HUDEP-2 (cell line): ENCODE measurements around the gene PLEKHA3.
A peak's percentile ranks its signal among the peaks of the same experiment; 100 is the strongest.
"Not testable (repeated sequence)": the region's sequence is repeated elsewhere in the genome, so short reads cannot be mapped to it uniquely, and the experiment has no call there.

Experiments used
- DNase-seq, 76 experiments: peaks; one replicate each; lab custom pipeline; 2025; ENCODE audit not compliant: unreplicated experiment in 76 of 76; lab: John Stamatoyannopoulos, UW

Gene PLEKHA3

GRCh38 chr2:178480227-178481181 is at the start of gene PLEKHA3:
Gene PLEKHA3 (plus strand): TSS chr2:178480457. CDS start chr2:178480870, 413 bp downstream.
- peak in 75 of 76 experiments; percentile 20 to 92 (median 83) for DNase-seq

GRCh38 chr2:178436662-178437061 is 43.6 kb upstream of the PLEKHA3 start:
- DNase-seq, result no peak

- DNase-seq, result no peak
Observed at GRCh38 chr2:178441426-178441825, 38.8 kb upstream of the PLEKHA3 start.

DNA sequence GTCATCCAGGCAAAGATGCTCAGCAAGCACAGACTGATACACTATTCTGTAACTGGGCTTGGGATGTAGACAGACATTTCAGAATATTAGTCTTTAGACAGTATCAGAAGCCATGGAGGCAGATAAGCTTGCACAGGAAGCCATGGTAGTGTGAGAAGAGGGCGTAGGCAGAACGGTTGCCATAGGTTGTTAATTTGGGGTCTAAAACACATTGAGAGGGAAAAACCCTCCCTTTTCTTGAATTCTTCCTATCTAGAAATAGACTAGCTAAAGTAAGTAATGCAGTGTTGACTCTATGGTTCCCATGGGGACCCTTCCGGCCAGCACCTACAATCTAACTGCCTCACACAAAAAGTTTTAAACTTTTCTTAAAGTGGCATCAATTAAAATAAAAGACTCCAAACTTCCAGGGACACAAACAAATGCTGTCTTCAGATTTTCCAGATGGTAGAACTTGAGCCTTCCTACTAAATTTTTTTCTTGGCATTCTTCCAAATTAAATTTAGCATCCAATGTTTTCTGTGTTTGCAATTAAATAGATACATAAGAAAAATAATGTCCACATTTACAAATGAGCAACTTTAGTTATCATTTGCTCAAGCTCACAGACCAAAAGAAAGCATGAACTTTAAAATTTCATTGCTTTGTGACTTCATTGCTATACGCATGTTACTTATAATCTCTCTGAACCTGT is 31.1 kb upstream of the PLEKHA3 start:
- DNase-seq, result no peak

DNA sequence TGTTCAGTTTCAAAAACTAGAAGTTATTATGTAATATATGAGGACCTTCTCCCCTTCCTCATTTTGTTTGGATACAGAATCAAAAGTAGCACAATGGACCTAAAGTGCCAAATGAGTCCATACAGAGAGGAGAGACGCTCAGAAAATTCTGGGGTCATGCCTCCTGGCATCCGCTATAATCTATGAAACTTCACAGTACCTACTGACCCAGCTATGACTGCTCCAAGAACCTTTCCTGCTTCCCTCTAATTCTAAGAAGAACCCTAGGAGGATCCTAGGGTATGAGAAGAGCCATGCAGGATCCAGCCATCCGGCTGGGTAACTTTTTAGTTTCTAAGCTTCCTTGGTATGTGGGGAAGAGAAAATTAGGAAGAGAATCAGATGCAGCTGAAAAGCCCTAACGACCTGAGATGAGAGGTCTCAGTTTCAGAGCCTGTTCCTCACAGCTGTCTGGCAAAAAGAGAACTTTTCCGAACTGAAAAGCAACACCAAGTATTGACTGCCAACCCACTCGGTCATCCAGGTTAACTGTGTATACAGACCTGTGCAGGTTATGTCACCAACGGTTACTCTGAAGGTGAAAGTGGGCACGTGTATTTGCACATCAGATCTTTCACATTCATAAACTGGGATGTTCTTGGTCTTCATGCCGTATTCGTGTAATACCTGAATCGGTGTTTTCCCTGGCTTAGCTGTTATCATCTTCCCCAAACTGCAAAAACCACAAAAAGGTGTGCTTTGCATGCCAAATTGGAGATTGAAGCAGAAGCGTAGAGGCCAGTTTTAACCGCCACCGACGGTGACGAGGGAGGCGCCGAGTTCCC is 30.3 kb upstream of the PLEKHA3 start:
- peak in 3 of 76 experiments; percentile 16 to 42 (median 22) for DNase-seq

GRCh38 chr2:178450524-178450773 is 29.8 kb upstream of the PLEKHA3 start:
- DNase-seq, result peak in 9 of 76 experiments; percentile 38 to 76 (median 47)

DNA sequence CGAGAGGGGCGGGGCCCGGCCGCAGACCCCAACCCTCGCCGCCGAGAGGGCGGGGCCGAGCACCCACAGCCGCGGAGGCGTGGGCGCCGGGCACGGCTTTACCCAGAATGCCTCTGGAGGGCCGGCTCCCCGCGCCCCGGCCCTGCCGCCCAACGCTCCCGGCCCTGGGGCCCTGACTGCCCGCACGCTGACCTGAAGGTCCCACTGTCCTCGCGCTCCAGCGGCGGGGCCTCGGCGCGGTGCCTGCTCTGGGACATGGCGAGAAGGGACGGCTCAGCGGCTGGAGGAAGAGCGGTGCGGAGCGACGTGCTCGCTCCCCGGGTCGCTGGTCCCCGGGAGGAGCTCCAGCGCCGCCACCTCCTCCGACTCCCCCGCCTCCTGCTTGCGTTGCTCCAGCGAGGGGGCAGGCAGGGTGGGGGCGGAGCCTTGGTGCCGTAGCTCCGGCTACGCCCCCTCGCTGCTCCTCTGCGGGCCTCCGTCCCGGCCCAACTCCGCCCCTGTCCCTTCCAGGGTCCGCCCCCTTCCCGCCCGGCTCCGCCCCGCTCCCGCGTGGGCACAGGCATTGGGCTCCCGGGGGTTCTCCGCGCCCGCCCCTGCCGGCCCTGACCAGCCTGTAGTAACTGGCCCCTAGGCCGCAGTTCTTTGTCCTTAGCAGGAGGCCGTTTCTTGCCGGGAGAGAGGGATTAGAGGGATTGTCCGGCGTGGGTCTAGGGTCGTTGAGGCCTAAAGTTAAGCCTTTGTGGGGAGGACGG is 29.3 kb upstream of the PLEKHA3 start, which contains the start of the genes PJVK and PRKRA:
TSS of gene PJVK (plus strand) at position 605 of the 752 bp plus-strand sequence. CDS start 2,032 bp downstream, outside the sequence.
TSS of gene PRKRA (minus strand) at position 402 of the 752 bp plus-strand sequence. CDS start at position 257, 145 bp downstream.
- DNase-seq, result peak; percentile 29 to 96 (median 91)

- no peak for DNase-seq
Observed at GRCh38 chr2:178452334-178452733, 27.9 kb upstream of the PLEKHA3 start.

- DNase-seq, result no peak
Observed at GRCh38 chr2:178452870-178453269, 27.4 kb upstream of the PLEKHA3 start.

DNA sequence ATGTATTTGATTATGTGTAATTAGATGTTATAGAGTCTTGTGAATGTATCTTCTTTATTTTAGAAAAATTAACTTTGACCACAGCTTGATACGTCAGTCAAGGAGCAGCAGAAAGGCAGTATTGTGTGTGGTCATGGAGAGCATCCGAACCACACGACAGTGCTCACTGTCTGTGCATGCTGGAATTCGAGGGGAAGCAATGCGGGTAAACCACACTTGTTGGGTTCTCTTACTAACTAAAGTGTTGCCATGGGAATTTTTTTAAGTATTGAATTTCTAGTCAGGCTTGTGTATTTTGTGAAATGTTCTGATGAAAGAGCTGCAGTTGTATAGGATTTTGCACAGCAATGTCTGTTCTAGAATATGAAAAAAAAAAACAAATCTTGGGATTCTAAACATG is 24.3 kb upstream of the PLEKHA3 start:
- DNase-seq, result no peak

GRCh38 chr2:178457390-178457886 is 22.8 kb upstream of the PLEKHA3 start:
- DNase-seq, result no peak

DNA sequence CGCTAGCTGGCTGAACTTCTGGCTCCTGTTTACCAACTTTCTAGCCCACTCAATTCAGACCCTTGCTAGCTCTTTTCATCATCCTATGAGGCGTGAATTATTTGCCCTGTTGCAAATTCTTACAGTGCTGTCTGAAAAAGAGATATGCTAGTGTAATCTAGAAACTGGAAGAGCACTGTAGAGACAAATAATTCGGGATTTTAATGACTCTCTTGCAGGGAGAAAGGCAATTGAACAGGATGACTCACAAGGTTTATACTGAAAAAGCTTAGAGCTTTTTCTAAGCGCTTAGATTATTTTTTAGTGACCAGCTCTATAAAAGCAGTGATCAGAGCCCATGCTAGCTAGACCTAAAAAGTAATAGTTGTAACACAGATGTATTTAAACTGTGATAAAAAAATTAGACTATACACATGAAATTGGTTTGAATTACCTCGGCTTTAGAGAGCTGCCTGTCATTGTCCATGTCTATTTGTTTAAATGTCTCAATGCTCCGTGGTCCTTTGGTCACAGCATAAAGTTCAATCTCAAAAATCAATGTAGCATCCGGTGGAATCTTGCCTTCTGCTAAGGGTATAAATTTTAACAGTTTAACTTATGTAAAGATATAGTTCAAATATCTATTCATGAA is 10.9 kb upstream of the PLEKHA3 start:
- no peak for DNase-seq

DNA sequence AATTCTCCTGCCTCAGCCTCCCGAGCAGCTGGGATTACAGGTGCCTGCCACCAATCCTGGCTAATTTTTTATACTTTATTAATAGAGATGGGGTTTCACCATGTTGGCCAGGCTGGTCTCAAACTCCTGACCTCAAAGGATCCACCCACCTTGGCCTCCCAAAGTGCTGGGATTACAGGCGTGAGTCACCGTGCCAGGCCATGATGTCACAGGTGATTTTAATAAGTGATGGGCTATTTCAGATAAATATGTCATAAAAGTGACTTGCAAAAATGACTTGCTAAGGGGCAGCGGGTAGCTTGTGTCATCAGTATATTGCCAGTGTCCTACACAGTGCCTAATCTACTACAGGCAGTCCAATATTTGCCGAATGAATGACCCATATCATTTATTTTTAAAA is 8.9 kb upstream of the PLEKHA3 start:
- DNase-seq, result not testable (repeated sequence)

GRCh38 chr2:178473373-178473772 is 6.9 kb upstream of the PLEKHA3 start:
- DNase-seq, result no peak

- DNase-seq, result no peak
Observed at GRCh38 chr2:178473931-178474330, 6.3 kb upstream of the PLEKHA3 start.

- no peak for DNase-seq
Observed at GRCh38 chr2:178474560-178474959, 5.7 kb upstream of the PLEKHA3 start.

GRCh38 chr2:178476477-178476876 is 3.8 kb upstream of the PLEKHA3 start:
- DNase-seq, result no peak

DNA sequence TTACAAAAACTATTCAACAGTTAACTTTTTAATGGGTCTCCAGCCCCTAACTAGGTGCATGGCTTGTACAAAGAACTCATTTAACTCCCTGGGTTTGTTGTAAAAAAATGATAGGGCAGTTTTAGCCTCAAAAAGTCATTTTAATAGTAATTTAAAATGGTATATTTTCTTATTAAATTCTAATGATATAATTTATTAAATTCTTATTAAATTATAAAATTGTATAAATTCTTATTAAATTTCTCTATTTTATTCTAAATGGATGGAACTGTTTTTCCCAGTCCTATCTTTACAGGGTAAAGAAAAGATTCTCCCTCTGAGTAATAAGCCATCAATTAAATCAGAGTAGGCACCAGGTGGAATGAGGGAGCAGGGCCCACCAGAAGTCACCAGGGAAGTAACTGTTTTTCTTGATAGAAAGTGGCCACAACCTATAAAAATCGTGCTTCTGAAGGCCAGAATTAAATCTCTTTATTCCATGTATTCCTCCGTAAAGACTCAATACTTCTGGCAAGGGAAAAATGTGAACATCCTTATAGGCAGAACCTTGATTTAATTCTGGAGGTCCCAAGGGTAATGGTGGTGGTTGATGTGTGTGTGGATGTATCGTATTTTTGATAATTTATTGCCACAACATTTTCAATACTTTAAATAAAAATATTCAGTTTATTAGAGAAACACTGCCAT is 2.7 kb upstream of the PLEKHA3 start:
- DNase-seq, result no peak

DNA sequence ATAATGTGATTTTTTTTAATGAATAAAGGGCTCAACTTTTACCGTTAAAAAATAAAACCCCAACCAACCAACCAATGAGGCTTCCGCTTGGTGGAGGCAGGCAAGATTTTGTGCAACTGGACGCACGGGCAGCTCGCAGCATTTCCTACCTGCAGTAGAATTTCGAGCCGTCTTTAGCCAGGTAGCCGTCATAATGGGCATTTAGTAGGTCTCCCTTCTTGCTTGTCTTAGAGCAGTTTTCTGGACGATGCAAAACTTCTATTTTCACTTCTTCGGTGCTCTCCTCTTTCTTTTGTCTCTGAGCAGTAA is 2.2 kb upstream of the PLEKHA3 start:
- no peak for DNase-seq
